Measurements from ENCODE around the gene AMPD3. TPM values are rescaled to one million over a fixed set of nuclear protein-coding genes. Genes with fewer than 3 reads are reported as not detected.

AMPD3 gene
- polyA plus RNA-seq, 1 donor (not counting 4 experiments of a cell fraction or from before 2014, with no cell fraction given) = 11.1 TPM

DNA sequence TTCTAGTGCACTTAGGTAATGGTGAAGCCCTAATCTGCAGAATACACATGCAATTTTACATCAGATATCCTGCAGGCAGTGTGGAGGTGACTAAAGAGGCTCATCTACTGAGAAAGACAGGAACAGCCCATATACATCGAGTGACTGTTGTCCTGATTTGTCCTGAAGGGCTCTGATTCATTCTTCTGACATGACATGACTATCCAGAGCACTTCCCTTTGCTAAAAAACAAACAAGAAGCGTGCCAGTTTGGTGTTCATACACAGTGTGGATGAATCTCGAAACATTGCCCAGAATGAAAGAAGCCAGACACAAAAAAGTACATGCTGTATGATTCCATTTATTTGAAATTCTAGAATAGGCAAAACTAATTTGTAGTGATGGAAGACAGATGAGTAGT, 48.0 kb upstream of the AMPD3 start:
- no peak overlapping the region for H3K9ac ChIP-seq (ENCODE audit: control insufficient read depth, extremely low read depth, insufficient read depth, low read length)
- TF ChIP-seq EZH2 (IDR thresholded peaks at IDR 0.05; ENCODE audit: low read length) = no peak
- TF ChIP-seq, protein P1, sequence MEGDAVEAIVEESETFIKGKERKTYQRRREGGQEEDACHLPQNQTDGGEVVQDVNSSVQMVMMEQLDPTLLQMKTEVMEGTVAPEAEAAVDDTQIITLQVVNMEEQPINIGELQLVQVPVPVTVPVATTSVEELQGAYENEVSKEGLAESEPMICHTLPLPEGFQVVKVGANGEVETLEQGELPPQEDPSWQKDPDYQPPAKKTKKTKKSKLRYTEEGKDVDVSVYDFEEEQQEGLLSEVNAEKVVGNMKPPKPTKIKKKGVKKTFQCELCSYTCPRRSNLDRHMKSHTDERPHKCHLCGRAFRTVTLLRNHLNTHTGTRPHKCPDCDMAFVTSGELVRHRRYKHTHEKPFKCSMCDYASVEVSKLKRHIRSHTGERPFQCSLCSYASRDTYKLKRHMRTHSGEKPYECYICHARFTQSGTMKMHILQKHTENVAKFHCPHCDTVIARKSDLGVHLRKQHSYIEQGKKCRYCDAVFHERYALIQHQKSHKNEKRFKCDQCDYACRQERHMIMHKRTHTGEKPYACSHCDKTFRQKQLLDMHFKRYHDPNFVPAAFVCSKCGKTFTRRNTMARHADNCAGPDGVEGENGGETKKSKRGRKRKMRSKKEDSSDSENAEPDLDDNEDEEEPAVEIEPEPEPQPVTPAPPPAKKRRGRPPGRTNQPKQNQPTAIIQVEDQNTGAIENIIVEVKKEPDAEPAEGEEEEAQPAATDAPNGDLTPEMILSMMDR (optimal IDR thresholded peaks at IDR 0.05 in 1 of 3, IDR thresholded peaks at IDR 0.05 in 1 of 3, conservative IDR thresholded peaks at IDR 0.05 in 1 of 3; ENCODE audit: extremely low read depth in 1 of 3, insufficient read depth in 2 of 3, low read length in 3 of 3) = no peak
- H3K4me2 ChIP-seq (ENCODE audit: control insufficient read depth, extremely low read depth, insufficient read depth, low read depth, low read length) = peak overlapping the region; percentile 49
- no peaks in the 10 kb centered on the region for H3K9me1 ChIP-seq (ENCODE audit: control insufficient read depth, extremely low read depth, insufficient read depth, low read length)
- dilution Hi-C loops (cut with MboI; ENCODE audit: extremely low pct_ligation_motif_present, low sequenced_read_pairs) = no loop called here
- no peak overlapping the region for H2AFZ ChIP-seq (ENCODE audit: control insufficient read depth, low read length)
- no peaks in the 10 kb centered on the region for H3K9me3 ChIP-seq (ENCODE audit: control insufficient read depth, low read depth, low read length)
- FAIRE-seq = peak; percentile 94
- no peaks in the 10 kb centered on the region for H3K36me3 ChIP-seq (ENCODE audit: control insufficient read depth in 2 of 2, extremely low read depth in 1 of 2, insufficient read depth in 2 of 2, low read length in 2 of 2)
- H3K4me3 ChIP-seq (ENCODE audit: control insufficient read depth in 2 of 3, extremely low read depth in 1 of 3, insufficient read depth in 2 of 3, low read depth in 1 of 3, low read length in 3 of 3) = no peak overlapping the region
- no peaks in the 10 kb centered on the region for H3K79me2 ChIP-seq (ENCODE audit: control insufficient read depth, insufficient read depth, low read length)
- no peaks in the 10 kb centered on the region for H4K20me1 ChIP-seq (ENCODE audit: control insufficient read depth, extremely low read depth, insufficient read depth, low read length)
- peak; percentile 82 for DNase-seq (ENCODE audit: low read depth, low spot score)
- H3K4me1 ChIP-seq (ENCODE audit: control insufficient read depth, extremely low read depth, insufficient read depth, low read length) = peaks cover 18% of the 10 kb centered on the region
- peak overlapping the region; percentile 56 for H3K27ac ChIP-seq (ENCODE audit: control insufficient read depth, insufficient read depth, low read length)
- H3K27me3 ChIP-seq (ENCODE audit: control insufficient read depth, extremely low read depth, insufficient read depth, low read length) = no peaks in the 10 kb centered on the region

DNA sequence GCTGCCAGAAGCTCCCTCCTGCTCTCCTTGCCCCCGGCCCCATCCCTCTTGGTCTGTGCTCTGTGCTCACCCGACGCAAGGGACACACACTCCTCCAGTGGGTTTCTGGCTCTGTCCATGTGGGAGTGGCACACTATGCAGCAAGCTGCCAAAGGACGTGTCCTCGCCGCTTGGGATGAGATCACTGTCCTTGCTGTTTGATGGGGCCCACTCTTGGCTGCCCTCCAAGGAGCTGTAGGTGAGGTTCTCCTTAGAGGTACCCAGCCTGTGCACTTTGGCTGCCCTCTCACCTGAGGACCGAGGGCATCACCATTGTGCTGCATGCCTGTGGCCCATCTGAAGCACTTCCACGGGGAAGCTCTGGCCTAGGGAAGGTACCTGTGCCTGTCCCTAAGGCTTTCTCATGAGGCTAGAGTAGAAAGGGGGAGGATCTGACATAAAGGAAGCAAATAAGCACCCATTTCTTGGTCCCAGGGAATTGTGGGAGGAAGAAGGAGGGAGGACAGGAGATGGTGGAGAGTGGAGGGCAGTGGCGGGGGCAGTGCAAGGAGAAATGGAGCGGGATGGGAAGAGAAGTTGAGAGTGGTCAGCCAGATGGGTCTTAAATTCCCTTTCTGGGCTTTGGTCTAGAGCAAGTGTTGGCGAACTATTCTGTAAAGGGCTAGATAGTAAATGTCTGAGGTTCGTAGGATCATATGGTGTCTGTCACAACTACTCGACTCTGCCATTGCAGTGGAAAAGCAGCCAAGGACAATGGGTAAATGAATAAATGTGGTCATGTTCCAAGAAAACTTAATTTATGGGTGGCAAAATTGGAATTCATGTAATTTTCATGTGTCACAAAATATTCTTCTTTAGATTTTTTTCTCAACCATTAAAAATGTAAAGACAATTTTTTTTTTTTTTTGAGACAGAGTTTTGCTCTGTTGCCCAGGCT, 47.0 kb upstream of the AMPD3 start:
- H3K4me2 ChIP-seq (ENCODE audit: control insufficient read depth, extremely low read depth, insufficient read depth, low read depth, low read length) = no peak overlapping the region
- no peak overlapping the region for H3K27ac ChIP-seq (ENCODE audit: control insufficient read depth, insufficient read depth, low read length)
- peaks cover 25% of the 10 kb centered on the region for H3K4me1 ChIP-seq (ENCODE audit: control insufficient read depth, extremely low read depth, insufficient read depth, low read length)
- no peaks in the 10 kb centered on the region for H4K20me1 ChIP-seq (ENCODE audit: control insufficient read depth, extremely low read depth, insufficient read depth, low read length)
- H3K9me1 ChIP-seq (ENCODE audit: control insufficient read depth, extremely low read depth, insufficient read depth, low read length) = no peaks in the 10 kb centered on the region
- no peaks in the 10 kb centered on the region for H3K27me3 ChIP-seq (ENCODE audit: control insufficient read depth, extremely low read depth, insufficient read depth, low read length)
- no peak overlapping the region for H3K9ac ChIP-seq (ENCODE audit: control insufficient read depth, extremely low read depth, insufficient read depth, low read length)
- FAIRE-seq (no peak), DNase-seq (ENCODE audit: low read depth, low spot score) (no peak)
- H3K4me3 ChIP-seq (ENCODE audit: control insufficient read depth in 2 of 3, extremely low read depth in 1 of 3, insufficient read depth in 2 of 3, low read depth in 1 of 3, low read length in 3 of 3) = no peak overlapping the region
- H3K79me2 ChIP-seq (ENCODE audit: control insufficient read depth, insufficient read depth, low read length) = no peaks in the 10 kb centered on the region
- TF ChIP-seq, protein P1 (optimal IDR thresholded peaks at IDR 0.05 in 1 of 3, IDR thresholded peaks at IDR 0.05 in 1 of 3, conservative IDR thresholded peaks at IDR 0.05 in 1 of 3; ENCODE audit: extremely low read depth in 1 of 3, insufficient read depth in 2 of 3, low read length in 3 of 3) = no peak
- H2AFZ ChIP-seq (ENCODE audit: control insufficient read depth, low read length) = no peak overlapping the region
- H3K36me3 ChIP-seq (ENCODE audit: control insufficient read depth in 2 of 2, extremely low read depth in 1 of 2, insufficient read depth in 2 of 2, low read length in 2 of 2) = no peaks in the 10 kb centered on the region
- H3K9me3 ChIP-seq (ENCODE audit: control insufficient read depth, low read depth, low read length) = no peaks in the 10 kb centered on the region
- dilution Hi-C loops (cut with MboI; ENCODE audit: extremely low pct_ligation_motif_present, low sequenced_read_pairs) = no loop called here

Data from keratinocyte (primary cell).